GM13977 (cell line): ENCODE data around the gene MRPL20.

ENCODE experiments used
- DNase-seq: peaks from one replicate; pipeline ENCODE4 v3.0.0; 2012; ENCODE audit warnings: low spot score
- in situ Hi-C: fragments of 300-500 bp; cut with MboI; formaldehyde crosslinking; loops from one replicate; pipeline ENCODE4 v1.12.0; 2022; ENCODE audit warnings: low sequenced_read_pairs, low pct_unique_long_range_greater_than_20kb, mixed read lengths, inconsistent platforms; ENCODE audit not compliant: unreplicated experiment
- TF ChIP-seq, protein P1 (sequence below): IDR thresholded peaks from 2 replicates; pipeline ENCODE4 v1.5.1; 2012; ENCODE audit warnings: mild to moderate bottlenecking, control low read depth; ENCODE audit not compliant: insufficient read depth; ENCODE audit errors: extremely low read depth, missing control alignments

MRPL20 gene

DNA sequence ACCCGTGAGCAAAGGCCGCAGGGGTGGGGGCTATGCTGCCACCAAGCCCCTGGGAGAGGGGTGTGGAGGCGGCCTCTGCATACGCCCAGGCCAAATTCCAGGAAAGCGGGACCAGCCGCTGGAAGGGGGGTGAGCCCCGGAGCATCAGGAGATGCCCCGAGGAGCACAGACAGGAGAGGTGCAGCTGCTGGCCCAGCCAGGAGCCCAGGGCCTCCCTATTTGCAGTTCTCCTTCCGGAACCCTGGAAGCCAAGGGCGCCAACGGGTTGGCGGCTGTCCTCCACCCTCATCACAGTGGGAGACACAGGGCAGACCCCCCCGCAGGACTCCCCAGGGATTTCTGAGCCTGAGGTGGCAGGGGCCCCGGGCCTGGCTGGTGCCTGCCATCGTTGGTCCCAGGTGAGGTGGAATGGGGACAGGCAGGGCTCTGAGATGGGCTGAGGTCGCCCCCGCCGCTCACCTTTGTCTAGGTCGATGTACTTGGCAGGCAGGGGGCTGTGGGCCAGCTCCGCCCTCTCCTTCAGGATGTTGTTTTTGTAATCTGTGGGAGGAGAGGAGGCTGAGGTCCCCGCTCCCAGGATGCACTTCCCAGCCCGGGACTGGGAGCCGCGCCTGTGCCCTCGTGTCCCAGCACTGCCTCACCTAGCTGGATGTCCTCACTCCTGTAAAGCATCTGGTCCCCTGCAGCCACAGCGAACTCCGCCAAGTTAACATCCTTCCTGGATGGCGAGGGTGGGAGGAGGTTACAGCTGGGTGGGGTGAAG lies 53.5 kb downstream of the MRPL20 start:
- no peak for DNase-seq
- in situ Hi-C loops = no loop called here
- TF ChIP-seq, protein P1, sequence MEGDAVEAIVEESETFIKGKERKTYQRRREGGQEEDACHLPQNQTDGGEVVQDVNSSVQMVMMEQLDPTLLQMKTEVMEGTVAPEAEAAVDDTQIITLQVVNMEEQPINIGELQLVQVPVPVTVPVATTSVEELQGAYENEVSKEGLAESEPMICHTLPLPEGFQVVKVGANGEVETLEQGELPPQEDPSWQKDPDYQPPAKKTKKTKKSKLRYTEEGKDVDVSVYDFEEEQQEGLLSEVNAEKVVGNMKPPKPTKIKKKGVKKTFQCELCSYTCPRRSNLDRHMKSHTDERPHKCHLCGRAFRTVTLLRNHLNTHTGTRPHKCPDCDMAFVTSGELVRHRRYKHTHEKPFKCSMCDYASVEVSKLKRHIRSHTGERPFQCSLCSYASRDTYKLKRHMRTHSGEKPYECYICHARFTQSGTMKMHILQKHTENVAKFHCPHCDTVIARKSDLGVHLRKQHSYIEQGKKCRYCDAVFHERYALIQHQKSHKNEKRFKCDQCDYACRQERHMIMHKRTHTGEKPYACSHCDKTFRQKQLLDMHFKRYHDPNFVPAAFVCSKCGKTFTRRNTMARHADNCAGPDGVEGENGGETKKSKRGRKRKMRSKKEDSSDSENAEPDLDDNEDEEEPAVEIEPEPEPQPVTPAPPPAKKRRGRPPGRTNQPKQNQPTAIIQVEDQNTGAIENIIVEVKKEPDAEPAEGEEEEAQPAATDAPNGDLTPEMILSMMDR = no peak

DNA sequence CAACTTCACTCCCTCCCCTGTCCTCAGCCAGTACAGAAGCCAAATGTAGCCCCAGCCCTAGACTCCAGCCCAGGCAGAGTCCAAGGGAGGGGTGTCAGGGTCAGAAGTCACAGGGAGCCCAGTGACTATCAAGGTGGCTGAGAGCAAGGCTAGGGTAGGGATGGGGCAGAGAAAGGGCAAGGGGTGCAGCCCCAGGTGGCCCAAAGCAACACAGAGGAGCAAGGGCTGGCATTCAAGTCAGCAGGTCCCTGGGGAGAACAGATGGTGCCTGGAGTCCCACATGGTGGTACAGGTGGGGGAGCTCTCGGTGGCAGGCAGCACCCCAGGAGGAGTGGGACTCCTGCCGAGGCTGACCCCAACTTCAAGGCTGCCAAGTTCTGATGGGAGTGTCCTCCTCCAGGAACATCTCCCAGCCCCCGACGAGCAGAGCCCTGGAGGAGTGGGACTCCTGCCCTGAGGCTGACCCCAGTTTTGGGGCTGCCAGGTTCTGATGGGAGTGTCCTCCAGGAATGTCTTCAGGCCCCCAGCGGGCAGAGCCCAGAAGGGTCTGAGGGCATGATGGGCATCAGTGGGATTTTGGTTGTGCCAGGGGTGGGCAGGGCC lies 54.2 kb downstream of the MRPL20 start:
- TF ChIP-seq, protein P1 = no peak
- in situ Hi-C loops = no loop called here
- DNase-seq = no peak
